ENCODE measurements around the gene MYL5.
"Not testable (repeated sequence)": the region's sequence is repeated elsewhere in the genome, so short reads cannot be mapped to it uniquely, and the experiment has no call there.

The MYL5 gene

GRCh38 chr4:669806-670559 is 4.4 kb upstream of the MYL5 start:
- DNase-seq (ENCODE audit: low spot score): not testable (repeated sequence)

GRCh38 chr4:671769-672168 is 2.6 kb upstream of the MYL5 start:
- no peak for DNase-seq (ENCODE audit: low spot score)

GRCh38 chr4:673349-674091 is 822 bp upstream of the MYL5 start:
- no peak for DNase-seq (ENCODE audit: low spot score)

- DNase-seq (ENCODE audit: low spot score): no peak
These were observed 917 bp downstream of the MYL5 start for GRCh38 chr4:675036-675882.

- DNase-seq (ENCODE audit: low spot score): no peak
These were observed 1.9 kb downstream of the MYL5 start for GRCh38 chr4:675980-676870.

- DNase-seq (ENCODE audit: low spot score): no peak
These were observed 2.5 kb downstream of the MYL5 start for GRCh38 chr4:676871-677235.

GRCh38 chr4:677431-678293 is 3.3 kb downstream of the MYL5 start:
- DNase-seq (ENCODE audit: low spot score): no peak

GRCh38 chr4:678331-679103 is 4.2 kb downstream of the MYL5 start:
- no peak for DNase-seq (ENCODE audit: low spot score)

- no peak for DNase-seq (ENCODE audit: low spot score)
These were observed 4.8 kb downstream of the MYL5 start for GRCh38 chr4:679104-679481.

GRCh38 chr4:679629-680028 is 5.3 kb downstream of the MYL5 start:
- no peak for DNase-seq (ENCODE audit: low spot score)

GRCh38 chr4:680091-680490 is 5.7 kb downstream of the MYL5 start:
- no peak for DNase-seq (ENCODE audit: low spot score)

GRCh38 chr4:680551-680927 is 6.2 kb downstream of the MYL5 start:
- no peak for DNase-seq (ENCODE audit: low spot score)

- no peak for DNase-seq (ENCODE audit: low spot score)
These were observed 6.7 kb downstream of the MYL5 start for GRCh38 chr4:680928-681645.

GRCh38 chr4:681736-682451 is 7.6 kb downstream of the MYL5 start:
- no peak for DNase-seq (ENCODE audit: low spot score)

- no peak for DNase-seq (ENCODE audit: low spot score)
These were observed 8.3 kb downstream of the MYL5 start for GRCh38 chr4:682490-683172.

GRCh38 chr4:683247-683897 is 9.0 kb downstream of the MYL5 start:
- no peak for DNase-seq (ENCODE audit: low spot score)

GRCh38 chr4:683982-684622 is 9.8 kb downstream of the MYL5 start:
- DNase-seq (ENCODE audit: low spot score): no peak

Data from COLO829 (cell line).